ENCODE data around the gene ZNF581.
A peak's percentile ranks its signal among the peaks of the same experiment; 100 is the strongest.

The ZNF581 gene

GRCh38 chr19:55626350-55626749 is 17.1 kb upstream of the ZNF581 start:
- DNase-seq (ENCODE audit: low read depth, low spot score), result no peak

DNA sequence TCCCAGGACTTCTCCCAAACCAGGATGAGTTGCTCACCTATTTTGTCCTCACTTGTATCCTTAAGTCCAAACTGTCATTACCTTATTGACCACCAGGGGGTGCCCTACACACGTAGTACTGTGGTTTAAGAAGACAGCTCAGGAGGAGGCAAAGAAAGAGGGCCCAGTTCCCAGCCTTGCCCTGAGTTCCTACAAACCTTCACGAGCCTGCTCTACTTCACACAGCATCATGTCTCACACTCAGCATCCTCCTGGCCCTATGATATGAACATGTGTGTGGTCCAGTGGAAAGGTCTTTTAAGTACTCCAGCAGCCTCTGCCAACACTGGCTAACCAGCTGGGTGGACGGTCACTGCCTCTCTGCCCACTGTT is 11.0 kb upstream of the ZNF581 start:
- peak; percentile 94 for DNase-seq (ENCODE audit: low read depth, low spot score)

DNA sequence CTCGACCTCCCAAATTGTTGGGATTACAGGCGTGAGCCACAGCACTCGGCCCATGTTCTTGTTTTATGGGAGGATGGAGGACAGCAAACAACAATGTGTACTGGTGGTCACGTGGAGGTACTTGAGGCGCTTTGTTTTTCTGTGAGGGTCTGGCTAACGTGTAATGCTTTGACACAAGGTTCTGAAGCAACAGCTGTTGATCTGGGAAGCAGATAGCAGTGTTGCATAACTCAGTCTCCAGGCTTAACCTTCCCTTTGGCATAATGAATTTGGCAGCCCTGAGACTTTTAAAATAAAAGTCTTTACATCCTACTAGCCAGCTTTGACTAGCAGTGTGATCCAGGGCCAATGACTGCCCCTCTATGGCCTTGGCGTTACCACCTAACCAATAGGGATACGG is 9.6 kb upstream of the ZNF581 start:
- DNase-seq (ENCODE audit: low read depth, low spot score), result no peak

DNA sequence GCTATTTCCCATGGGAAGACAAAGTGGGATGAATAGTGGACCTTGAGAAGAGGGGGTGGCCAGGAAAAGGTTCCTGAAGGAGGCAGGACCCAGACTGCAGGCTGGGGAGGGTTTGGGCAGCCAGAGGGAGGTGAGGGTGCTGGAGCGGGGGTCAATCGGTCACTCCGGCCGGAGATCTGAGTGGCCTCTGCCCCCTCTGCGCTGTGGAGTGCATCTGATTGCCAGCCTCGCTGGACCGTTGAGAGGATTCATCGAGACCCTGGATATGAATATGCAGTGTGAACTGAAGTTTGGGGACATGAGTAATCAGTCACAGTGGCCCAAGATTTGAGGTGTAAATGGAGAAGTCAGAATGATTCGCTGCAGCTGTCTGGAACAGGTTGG is 8.1 kb upstream of the ZNF581 start:
- no peak for DNase-seq (ENCODE audit: low read depth, low spot score)

- DNase-seq (ENCODE audit: low read depth, low spot score), result no peak
Measured at GRCh38 chr19:55635856-55636440, 7.5 kb upstream of the ZNF581 start.

DNA sequence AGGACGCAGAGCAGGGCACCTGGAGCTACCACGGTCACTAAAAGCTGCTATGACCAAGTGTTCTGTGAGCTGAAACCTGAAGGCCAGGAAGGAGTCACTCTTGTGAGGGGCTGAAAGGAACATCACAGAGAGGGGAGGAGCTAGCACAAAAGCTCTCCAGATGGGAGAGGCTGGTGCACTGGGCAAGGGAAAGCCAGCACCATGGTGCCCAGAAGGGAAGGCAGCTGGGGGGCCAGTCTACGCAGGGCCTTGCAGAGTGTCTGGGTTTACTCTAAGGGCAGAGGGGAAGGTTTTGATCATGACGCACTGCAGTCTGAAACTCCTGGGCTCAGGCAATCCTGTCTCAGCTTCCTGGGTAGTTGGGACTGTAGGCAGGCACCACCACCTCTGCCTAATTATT is 6.7 kb upstream of the ZNF581 start:
- no peak for DNase-seq (ENCODE audit: low read depth, low spot score)

DNA sequence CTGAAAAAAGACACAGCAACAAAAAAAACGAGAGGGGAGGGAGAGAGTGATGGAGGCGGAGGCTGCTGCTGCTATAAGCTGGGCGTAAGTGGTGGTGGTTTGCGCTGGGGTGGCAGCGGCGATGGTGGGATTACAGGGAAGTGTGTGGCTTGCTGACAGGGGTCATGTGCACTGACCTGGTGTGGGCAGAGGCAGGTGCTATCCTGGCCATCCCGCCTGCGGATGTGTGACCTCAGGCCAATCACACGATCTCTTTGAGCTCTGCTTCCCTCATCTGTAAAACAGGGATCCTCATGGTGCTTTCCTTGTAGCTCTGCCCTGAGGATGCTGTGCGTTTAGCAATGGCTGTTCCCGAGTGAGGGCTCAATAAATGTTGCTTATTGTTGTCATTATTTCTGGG is 5.9 kb upstream of the ZNF581 start:
- DNase-seq (ENCODE audit: low read depth, low spot score), result no peak

DNA sequence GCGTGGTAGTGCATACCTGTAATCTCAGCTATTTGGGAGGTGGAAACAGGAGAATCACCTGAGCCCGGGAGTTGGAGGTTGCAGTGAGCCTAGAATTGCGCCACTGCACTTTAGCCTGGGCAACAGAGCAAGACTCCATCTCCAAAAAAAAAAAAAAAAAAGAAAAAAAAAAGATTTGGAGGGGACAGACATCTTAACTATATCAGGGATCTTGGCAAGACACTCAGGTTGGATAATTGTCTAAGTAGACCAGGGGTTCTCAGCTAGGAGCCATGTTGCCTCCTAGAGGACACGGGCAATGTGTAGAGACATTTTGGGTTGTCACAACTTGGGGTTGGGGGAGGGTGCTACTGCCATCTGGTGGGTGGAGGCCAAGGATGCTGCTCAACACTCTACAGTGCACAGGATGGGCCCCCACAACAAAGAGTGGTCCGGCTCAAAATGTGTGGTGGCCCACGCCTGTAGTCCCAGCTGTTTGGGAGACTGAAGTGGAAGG is 4.5 kb upstream of the ZNF581 start:
- DNase-seq (ENCODE audit: low read depth, low spot score), result peak; percentile 41

GRCh38 chr19:55640043-55640576 is 3.3 kb upstream of the ZNF581 start:
- DNase-seq (ENCODE audit: low read depth, low spot score), result peak; percentile 82

- DNase-seq (ENCODE audit: low read depth, low spot score), result peak; percentile 88
Measured at GRCh38 chr19:55640577-55641425, 2.6 kb upstream of the ZNF581 start, which contains the start of gene ZNF580. Gene ZNF580, plus strand, starts transcription at chr19:55641002. Its CDS starts 1,507 bp downstream, at chr19:55642509.

DNA sequence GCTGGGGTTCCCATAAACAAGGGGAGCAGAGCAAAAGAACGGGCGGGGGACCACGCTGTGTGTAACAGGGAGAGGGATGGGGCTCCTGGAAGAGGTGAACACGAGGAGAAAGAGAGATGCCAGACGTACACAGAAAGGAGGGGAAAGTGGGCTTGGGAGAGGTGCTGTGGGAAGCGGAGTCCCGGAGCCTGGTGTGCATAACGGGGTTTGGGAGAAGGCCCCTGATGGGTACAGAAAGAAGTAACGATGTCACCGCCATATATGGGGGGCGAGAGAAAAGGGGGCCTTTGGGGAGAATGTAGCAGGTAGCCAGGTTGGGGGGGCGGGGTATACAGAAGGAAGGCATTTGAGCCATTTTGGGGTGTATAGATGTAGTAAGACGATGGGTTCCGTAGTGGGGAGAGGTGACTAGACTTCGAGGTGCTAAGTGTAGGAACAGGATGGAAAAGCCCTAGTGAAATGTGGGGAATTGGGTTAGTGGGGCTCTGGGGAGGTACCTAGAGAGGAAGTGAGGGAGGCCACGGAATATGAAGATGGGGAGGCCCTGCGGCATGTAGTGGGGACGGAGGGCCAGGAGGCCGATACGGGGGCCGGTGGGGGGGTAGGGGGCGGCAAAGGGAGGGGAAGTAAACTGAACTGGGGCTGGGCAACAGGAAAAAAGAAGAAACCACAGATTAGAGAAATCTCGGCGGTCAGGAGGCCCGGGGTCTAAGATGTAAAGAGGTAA is 1.9 kb upstream of the ZNF581 start:
- peak; percentile 28 for DNase-seq (ENCODE audit: low read depth, low spot score)

- DNase-seq (ENCODE audit: low read depth, low spot score), result peak; percentile 45
Measured at GRCh38 chr19:55642153-55643002, 1.1 kb upstream of the ZNF581 start.

- DNase-seq (ENCODE audit: low read depth, low spot score), result no peak
Measured at GRCh38 chr19:55643887-55644176, 383 bp downstream of the ZNF581 start.

- DNase-seq (ENCODE audit: low read depth, low spot score), result no peak
Measured at GRCh38 chr19:55644191-55644833, 863 bp downstream of the ZNF581 start.

DNA sequence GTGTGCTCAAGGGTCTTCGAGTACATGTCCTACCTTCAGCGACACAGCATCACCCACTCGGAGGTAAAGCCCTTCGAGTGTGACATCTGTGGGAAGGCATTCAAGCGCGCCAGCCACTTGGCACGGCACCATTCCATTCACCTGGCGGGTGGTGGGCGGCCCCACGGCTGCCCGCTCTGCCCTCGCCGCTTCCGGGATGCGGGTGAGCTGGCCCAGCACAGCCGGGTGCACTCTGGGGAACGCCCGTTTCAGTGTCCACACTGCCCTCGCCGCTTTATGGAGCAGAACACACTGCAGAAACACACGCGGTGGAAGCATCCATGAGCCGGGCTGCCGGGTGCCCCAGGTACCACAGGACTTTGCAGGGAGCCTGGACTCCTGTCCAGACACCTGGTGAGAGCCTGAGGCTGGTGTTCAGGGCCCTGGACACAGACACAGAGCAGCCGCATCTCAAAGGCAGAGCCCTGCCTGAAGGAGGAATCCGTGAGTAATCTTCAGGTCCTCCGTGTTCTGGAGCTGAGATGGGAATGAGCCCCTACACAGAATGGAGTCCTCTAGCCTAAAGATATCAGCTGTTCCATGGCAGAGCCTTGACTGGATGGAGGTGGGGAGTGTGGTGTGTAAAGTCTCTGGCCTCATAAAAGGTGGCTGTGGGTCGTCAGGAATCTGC is 1.5 kb downstream of the ZNF581 start:
- DNase-seq (ENCODE audit: low read depth, low spot score), result no peak

GRCh38 chr19:55645512-55645881 is 2.0 kb downstream of the ZNF581 start:
- DNase-seq (ENCODE audit: low read depth, low spot score), result no peak

DNA sequence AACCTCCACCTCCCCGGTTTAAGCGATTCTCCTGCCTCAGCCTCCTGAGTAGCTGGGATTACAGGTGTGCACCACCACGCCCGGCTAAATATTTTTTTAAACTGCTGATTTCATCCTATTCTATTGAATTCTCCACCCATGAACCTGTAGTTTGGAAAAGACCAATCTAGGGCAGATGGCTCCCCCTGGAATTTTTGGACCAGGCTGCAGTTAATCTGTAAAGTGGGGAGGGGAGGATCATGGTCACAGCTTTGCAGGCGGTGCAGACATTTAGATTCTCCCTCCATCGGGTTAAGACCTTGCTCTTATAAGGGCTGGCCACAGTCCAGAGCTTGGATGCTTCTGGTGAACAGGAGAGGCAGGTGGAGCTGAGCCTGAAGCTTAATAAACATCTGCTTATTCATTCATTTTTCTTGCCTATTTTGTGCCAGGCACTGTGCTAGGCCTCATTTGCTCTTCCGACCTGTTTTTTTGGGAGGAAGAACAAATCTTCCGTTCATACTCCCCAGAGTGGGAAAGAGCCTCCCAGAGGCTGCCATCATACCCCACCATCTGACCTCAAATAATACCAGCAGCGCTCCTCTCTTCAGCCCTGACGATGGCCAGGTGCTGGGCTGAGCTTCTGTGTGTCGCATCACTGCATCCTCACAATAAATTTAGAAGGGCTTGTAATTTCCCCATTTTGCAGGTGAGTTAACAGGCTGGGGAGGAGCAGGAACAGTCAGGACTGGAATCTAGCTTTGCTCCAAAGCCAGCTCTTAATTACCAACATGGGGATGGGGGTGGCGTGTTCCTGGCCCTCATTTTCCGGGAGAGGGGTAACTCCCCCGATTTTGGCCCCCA is 3.7 kb downstream of the ZNF581 start:
- no peak for DNase-seq (ENCODE audit: low read depth, low spot score)

GRCh38 chr19:55647732-55648584 is 4.5 kb downstream of the ZNF581 start, which contains the start of gene CCDC106:
Gene CCDC106, plus strand, starts transcription at chr19:55648212. Its CDS starts 835 bp downstream, at chr19:55649047.
- DNase-seq (ENCODE audit: low read depth, low spot score), result peak; percentile 90
